ENCODE measurements around the gene CAMP.

CAMP gene

DNA sequence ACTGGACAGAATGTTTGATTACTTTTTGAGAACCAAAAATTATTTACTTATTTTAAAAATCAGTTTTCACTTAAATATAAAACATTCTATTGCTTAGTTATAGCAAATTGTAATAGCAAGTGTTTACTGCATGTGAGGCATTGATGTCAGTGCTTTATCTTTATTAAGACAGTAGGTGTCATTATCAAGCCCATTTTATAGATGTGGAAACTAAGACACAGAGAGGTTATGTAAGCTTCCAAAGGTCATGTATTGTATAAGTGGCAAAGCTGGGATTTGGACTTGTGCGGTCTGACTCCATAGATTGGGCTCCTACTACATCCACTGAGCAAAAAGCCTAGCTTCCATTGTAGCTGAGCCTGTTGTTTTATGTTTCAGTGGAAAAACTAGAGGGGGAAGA lies 35.2 kb downstream of the CAMP start:
- TF ChIP-seq, protein P1, sequence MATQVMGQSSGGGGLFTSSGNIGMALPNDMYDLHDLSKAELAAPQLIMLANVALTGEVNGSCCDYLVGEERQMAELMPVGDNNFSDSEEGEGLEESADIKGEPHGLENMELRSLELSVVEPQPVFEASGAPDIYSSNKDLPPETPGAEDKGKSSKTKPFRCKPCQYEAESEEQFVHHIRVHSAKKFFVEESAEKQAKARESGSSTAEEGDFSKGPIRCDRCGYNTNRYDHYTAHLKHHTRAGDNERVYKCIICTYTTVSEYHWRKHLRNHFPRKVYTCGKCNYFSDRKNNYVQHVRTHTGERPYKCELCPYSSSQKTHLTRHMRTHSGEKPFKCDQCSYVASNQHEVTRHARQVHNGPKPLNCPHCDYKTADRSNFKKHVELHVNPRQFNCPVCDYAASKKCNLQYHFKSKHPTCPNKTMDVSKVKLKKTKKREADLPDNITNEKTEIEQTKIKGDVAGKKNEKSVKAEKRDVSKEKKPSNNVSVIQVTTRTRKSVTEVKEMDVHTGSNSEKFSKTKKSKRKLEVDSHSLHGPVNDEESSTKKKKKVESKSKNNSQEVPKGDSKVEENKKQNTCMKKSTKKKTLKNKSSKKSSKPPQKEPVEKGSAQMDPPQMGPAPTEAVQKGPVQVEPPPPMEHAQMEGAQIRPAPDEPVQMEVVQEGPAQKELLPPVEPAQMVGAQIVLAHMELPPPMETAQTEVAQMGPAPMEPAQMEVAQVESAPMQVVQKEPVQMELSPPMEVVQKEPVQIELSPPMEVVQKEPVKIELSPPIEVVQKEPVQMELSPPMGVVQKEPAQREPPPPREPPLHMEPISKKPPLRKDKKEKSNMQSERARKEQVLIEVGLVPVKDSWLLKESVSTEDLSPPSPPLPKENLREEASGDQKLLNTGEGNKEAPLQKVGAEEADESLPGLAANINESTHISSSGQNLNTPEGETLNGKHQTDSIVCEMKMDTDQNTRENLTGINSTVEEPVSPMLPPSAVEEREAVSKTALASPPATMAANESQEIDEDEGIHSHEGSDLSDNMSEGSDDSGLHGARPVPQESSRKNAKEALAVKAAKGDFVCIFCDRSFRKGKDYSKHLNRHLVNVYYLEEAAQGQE (IDR thresholded peaks at IDR 0.05; ENCODE audit: insufficient read depth in 1 of 2, low read depth in 2 of 2, low read length in 2 of 2) = no peak
- TF ChIP-seq FOXP2 (optimal IDR thresholded peaks at IDR 0.05; ENCODE audit: borderline replicate concordance, extremely low read depth, extremely low read length, insufficient read depth) (no peak), SIN3A (IDR thresholded peaks at IDR 0.05; ENCODE audit: borderline replicate concordance, insufficient read depth, low read length) (no peak), TAF1 (IDR thresholded peaks at IDR 0.05; ENCODE audit: borderline replicate concordance, insufficient read depth, low read length) (no peak), POLR2AphosphoS5 (IDR thresholded peaks at IDR 0.05; ENCODE audit: low read depth, low read length) (no peak)

DNA sequence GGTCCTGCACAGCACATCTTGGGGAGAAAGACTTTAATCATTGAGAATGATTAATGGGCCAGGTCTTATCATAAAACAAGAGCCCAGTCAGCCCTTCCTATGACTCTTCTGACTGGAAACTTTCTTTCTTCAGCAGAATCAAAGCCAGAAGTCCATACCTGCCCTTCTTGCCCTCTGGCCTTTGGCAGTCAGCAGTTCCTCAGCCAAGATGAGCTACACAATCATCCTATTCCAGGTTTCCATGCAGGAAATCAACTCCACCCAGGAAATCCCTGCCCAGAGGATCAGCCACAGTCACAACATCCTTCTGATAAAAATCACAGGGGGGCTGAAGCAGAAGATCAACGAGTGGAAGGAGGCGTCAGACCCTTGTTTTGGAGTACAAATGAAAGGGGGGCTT lies 44.5 kb downstream of the CAMP start:
- TF ChIP-seq POLR2AphosphoS5 (IDR thresholded peaks at IDR 0.05; ENCODE audit: low read depth, low read length) (no peak), FOXP2 (optimal IDR thresholded peaks at IDR 0.05; ENCODE audit: borderline replicate concordance, extremely low read depth, extremely low read length, insufficient read depth) (no peak), SIN3A (IDR thresholded peaks at IDR 0.05; ENCODE audit: borderline replicate concordance, insufficient read depth, low read length) (no peak), TAF1 (IDR thresholded peaks at IDR 0.05; ENCODE audit: borderline replicate concordance, insufficient read depth, low read length) (no peak)
- TF ChIP-seq, protein P1 (IDR thresholded peaks at IDR 0.05; ENCODE audit: insufficient read depth in 1 of 2, low read depth in 2 of 2, low read length in 2 of 2) = no peak

DNA sequence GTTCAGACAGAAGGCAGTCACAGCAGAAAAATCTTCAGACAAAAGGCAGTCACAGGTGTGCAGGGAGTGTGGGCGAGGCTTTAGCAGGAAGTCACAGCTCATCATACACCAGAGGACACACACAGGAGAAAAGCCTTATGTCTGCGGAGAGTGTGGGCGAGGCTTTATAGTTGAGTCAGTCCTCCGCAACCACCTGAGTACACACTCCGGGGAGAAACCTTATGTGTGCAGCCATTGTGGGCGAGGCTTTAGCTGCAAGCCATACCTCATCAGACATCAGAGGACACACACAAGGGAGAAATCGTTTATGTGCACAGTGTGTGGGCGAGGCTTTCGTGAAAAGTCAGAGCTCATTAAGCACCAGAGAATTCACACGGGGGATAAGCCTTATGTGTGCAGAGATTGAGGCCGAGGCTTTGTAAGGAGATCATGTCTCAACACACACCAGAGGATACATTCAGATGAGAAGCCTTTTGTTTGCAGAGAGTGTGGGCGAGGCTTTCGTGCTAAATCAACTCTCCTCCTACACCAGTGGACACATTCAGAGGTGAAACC lies 45.2 kb downstream of the CAMP start:
- TF ChIP-seq SIN3A (IDR thresholded peaks at IDR 0.05; ENCODE audit: borderline replicate concordance, insufficient read depth, low read length) = no peak
- TF ChIP-seq, protein P1 (IDR thresholded peaks at IDR 0.05; ENCODE audit: insufficient read depth in 1 of 2, low read depth in 2 of 2, low read length in 2 of 2) = no peak
- TF ChIP-seq POLR2AphosphoS5 (IDR thresholded peaks at IDR 0.05; ENCODE audit: low read depth, low read length) = no peak
- no peak for TF ChIP-seq FOXP2 (optimal IDR thresholded peaks at IDR 0.05; ENCODE audit: borderline replicate concordance, extremely low read depth, extremely low read length, insufficient read depth)
- TF ChIP-seq TAF1 (IDR thresholded peaks at IDR 0.05; ENCODE audit: borderline replicate concordance, insufficient read depth, low read length) = no peak

DNA sequence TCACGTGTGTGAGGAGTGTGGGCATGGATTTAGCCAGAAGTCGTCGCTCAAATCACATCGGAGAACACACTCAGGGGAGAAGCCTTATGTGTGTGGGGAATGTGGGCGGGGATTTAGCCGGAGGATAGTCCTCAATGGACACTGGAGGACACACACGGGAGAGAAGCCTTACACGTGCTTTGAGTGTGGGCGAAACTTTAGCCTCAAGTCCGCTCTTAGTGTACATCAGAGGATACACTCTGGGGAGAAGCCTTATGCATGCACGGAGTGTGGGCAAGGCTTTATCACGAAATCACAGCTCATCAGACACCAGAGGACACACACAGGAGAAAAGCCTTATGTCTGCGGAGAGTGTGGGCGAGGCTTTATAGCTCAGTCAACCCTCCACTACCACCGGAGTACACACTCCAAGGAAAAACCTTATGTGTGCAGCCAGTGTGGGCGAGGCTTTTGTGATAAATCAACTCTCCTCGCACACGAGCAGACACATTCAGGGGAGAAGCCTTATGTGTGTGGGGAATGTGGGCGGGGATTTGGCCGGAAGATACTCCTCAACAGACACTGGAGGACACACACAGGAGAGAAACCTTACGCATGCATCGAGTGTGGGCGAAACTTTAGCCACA lies 45.8 kb downstream of the CAMP start:
- TF ChIP-seq TAF1 (IDR thresholded peaks at IDR 0.05; ENCODE audit: borderline replicate concordance, insufficient read depth, low read length) (no peak), POLR2AphosphoS5 (IDR thresholded peaks at IDR 0.05; ENCODE audit: low read depth, low read length) (no peak), FOXP2 (optimal IDR thresholded peaks at IDR 0.05; ENCODE audit: borderline replicate concordance, extremely low read depth, extremely low read length, insufficient read depth) (no peak)
- TF ChIP-seq, protein P1 (IDR thresholded peaks at IDR 0.05; ENCODE audit: insufficient read depth in 1 of 2, low read depth in 2 of 2, low read length in 2 of 2) = no peak

All from PFSK-1 (cell line).